ENCODE measurements around the gene NCR3LG1. TPM values are rescaled to one million over a fixed set of nuclear protein-coding genes. Genes with fewer than 3 reads are reported as not detected.

NCR3LG1 gene
- total and polyA plus RNA-seq, 8 donors, result 0.42 to 1.6 (median 0.97) TPM

DNA sequence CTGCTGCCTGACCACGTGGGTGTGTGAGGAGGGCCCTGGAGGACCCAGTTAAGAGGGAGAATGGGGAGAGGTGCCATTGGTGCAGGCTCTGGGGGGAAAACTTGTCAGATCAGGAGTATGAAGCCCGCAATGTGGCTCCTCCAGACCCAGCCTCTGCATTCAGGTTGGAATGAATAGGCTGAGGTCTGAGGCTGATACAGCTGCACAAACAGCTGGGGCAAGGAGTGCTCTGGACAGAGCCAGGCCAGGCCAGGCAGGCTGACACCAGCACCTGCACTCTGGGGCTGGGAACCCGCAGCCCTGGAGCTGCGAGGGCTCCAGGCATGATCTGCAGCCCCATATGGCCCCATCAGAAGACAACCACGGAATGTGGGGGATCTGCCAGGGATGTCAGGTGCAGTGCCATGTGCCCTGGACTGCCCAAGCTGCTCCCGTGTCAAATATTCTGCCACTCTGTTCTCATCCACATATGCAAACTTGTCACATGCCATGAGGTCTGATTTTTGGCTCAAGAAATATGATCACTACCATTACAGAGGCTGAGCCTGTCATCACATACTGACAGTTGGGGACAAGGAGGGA, 64.0 kb downstream of the NCR3LG1 start:
- Histone ChIP-seq H3K4me3 (no peak overlapping the region), H3K9me3 (no peaks in the 10 kb centered on the region), H3K27ac (no peak overlapping the region), H3K4me1 (peaks cover 17 to 30% (median 29%) of the 10 kb centered on the region in 3 donors), H3K27me3 (no peaks in the 10 kb centered on the region), H3K36me3 (no peaks in the 10 kb centered on the region)
- 84 to 85% methylated on average over 6 of the region's 6 CpGs for WGBS, 2 donors
- intact Hi-C loops (cut with DNase I), result no loop called here
- no peak for DNase-seq
- no peak for ATAC-seq
- no peak for FAIRE-seq
- TF ChIP-seq, protein P1, sequence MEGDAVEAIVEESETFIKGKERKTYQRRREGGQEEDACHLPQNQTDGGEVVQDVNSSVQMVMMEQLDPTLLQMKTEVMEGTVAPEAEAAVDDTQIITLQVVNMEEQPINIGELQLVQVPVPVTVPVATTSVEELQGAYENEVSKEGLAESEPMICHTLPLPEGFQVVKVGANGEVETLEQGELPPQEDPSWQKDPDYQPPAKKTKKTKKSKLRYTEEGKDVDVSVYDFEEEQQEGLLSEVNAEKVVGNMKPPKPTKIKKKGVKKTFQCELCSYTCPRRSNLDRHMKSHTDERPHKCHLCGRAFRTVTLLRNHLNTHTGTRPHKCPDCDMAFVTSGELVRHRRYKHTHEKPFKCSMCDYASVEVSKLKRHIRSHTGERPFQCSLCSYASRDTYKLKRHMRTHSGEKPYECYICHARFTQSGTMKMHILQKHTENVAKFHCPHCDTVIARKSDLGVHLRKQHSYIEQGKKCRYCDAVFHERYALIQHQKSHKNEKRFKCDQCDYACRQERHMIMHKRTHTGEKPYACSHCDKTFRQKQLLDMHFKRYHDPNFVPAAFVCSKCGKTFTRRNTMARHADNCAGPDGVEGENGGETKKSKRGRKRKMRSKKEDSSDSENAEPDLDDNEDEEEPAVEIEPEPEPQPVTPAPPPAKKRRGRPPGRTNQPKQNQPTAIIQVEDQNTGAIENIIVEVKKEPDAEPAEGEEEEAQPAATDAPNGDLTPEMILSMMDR (IDR thresholded peaks at IDR 0.05), result no peak

DNA sequence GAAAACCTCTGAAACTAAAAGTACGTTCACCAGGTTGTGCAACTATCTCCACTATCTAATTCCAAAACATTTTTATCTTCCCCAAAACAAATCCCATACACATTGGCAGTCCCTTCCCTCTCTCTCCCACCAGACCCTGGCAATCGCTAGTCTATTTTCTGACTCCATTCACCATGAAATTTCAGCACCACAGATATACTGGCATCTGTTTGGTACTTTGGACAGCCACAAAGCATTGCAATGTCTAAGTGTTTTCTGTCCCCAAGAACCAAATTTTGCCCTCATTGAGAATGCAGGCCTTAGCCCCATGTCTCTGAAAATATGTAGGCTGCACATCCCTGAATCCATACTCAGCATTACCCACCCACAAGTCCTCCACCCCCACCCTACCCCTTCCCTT, 64.9 kb downstream of the NCR3LG1 start:
- Histone ChIP-seq H3K4me3 (no peak overlapping the region), H3K36me3 (no peaks in the 10 kb centered on the region), H3K27me3 (no peaks in the 10 kb centered on the region), H3K4me1 (peaks cover 17 to 25% (median 24%) of the 10 kb centered on the region in 3 donors), H3K9me3 (no peaks in the 10 kb centered on the region), H3K27ac (no peak overlapping the region)
- no peak for DNase-seq
- no peak for FAIRE-seq
- intact Hi-C loops (cut with DNase I), result no loop called here
- WGBS, 2 donors, result 77 to 83% methylated on average over 2 of the region's 2 CpGs
- ATAC-seq, result no peak
- TF ChIP-seq, protein P1 (IDR thresholded peaks at IDR 0.05), result no peak

DNA sequence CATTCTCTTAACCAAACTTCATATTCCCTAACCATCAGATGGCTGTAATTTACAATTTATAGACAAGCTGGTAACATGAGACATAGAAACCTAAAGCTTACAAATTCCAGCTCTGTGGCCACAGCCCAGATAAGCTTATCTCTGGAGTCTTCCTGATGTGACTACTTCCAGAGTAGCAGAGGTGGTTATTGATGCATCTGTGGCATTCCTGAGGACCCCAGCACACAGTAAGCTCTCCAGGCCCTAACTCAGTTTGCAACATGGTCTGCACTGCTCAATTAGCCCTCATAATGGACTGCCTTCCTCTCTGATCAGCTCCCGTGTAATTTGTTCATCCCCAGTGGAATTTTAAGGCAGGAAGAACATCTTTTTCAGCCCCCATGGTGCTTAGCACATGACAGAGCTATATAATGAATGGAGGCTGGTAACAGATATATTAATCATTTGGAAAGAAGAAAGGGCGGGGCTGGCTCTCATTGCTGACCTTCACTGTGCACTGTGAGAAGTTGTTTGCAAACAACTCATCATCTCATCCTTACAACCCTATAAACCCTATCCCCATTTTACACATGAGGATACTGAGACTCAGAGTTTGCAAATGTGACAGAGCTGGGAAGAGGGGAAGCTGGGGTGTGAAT, 67.0 kb downstream of the NCR3LG1 start:
- Histone ChIP-seq H3K4me1 (peaks cover 7 to 12% (median 9%) of the 10 kb centered on the region in 3 donors), H3K9me3 (no peaks in the 10 kb centered on the region), H3K4me3 (no peak overlapping the region), H3K27me3 (no peaks in the 10 kb centered on the region), H3K27ac (no peak overlapping the region), H3K36me3 (no peaks in the 10 kb centered on the region)
- DNase-seq (no peak), ATAC-seq (no peak), FAIRE-seq (no peak)
- TF ChIP-seq, protein P1 (IDR thresholded peaks at IDR 0.05), result no peak
- intact Hi-C loops (cut with DNase I), result no loop called here
- WGBS, 2 donors, result 69 to 89% methylated on average over 2 of the region's 2 CpGs

- no peak overlapping the region for H3K27ac ChIP-seq
- no peak overlapping the region for H3K4me3 ChIP-seq
- 82 to 86% methylated on average over 4 of the region's 4 CpGs for WGBS, 2 donors
- ATAC-seq, result no peak
- intact Hi-C loops (cut with DNase I), result no loop called here
- H3K36me3 ChIP-seq, result no peaks in the 10 kb centered on the region
- no peaks in the 10 kb centered on the region for H3K4me1 ChIP-seq
- TF ChIP-seq, protein P1 (IDR thresholded peaks at IDR 0.05), result no peak
- H3K27me3 ChIP-seq, result no peaks in the 10 kb centered on the region
- no peak for DNase-seq
- no peak for FAIRE-seq
- H3K9me3 ChIP-seq, result no peaks in the 10 kb centered on the region
These were observed 70.2 kb downstream of the NCR3LG1 start for GRCh38 chr11:17421781-17422180.

Data from pancreas (tissue), 10 donors.